Skeletal muscle satellite cell (primary cell): ENCODE data around the gene MYPN.

ENCODE experiments used
- H3K27me3 ChIP-seq: 2 replicates; pipeline ENCODE4 v1.7.0; 2013; ENCODE audit warnings: low read length; ENCODE audit not compliant: control insufficient read depth, insufficient read depth
- H3K36me3 ChIP-seq: 2 replicates; pipeline ENCODE4 v1.7.0; 2013; ENCODE audit warnings: mild to moderate bottlenecking, control low read depth, low read length; ENCODE audit not compliant: insufficient read depth
- H3K4me1 ChIP-seq: 2 replicates; pipeline ENCODE4 v1.7.0; 2013; ENCODE audit warnings: low read length; ENCODE audit not compliant: control insufficient read depth, insufficient read depth
- H3K4me2 ChIP-seq: 2 replicates; pipeline ENCODE4 v1.7.0; 2013; ENCODE audit warnings: mild to moderate bottlenecking, low read length
- H3K4me3 ChIP-seq: 2 replicates; pipeline ENCODE4 v1.7.0; 2013; ENCODE audit warnings: low read length
- H3K9ac ChIP-seq: 2 replicates; pipeline ENCODE4 v1.7.0; 2013; ENCODE audit warnings: mild to moderate bottlenecking, low read depth, low read length, moderate library complexity
- H3K9me3 ChIP-seq: replicated peaks from 2 replicates; pipeline ENCODE4 v1.7.0; 2013; ENCODE audit warnings: mild to moderate bottlenecking, control low read depth, low read length

Gene MYPN

DNA sequence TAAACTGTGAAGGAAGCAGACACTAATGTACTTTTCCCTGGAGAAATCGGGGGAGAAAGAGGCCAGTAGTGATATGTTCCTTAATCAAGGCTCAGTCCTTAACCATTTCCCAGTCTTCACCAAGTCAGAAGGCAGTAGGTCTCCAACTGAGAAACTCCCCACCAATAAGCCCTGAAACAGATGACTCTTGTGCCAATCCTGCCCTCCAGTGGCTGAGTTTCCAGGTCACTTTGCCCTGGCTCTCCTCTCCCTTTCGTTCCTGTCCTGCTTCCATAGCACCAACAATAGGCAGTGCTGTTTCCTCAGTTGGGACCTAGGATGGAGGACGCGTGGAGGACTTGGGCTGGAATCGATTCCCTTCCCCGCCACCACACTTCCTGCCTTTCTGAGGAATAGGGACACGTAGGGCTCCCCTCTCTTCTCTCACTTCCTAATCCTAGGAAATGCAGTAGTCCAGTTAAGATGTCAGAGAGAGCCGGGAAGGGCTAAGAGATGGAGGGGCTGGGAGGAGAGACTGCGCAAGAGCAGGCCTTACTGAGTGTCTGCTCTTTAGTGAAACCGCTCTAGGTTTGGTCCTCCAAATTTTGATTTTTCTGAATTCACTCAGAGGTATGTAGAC is 99.2 kb downstream of the MYPN start:
- no peak overlapping the region for H3K4me2 ChIP-seq
- H3K9ac ChIP-seq, result no peak overlapping the region
- no peaks in the 10 kb centered on the region for H3K4me1 ChIP-seq
- H3K9me3 ChIP-seq, result no peaks in the 10 kb centered on the region
- H3K27me3 ChIP-seq, result no peaks in the 10 kb centered on the region
- H3K36me3 ChIP-seq, result peaks cover 87% of the 10 kb centered on the region
- no peak overlapping the region for H3K4me3 ChIP-seq

DNA sequence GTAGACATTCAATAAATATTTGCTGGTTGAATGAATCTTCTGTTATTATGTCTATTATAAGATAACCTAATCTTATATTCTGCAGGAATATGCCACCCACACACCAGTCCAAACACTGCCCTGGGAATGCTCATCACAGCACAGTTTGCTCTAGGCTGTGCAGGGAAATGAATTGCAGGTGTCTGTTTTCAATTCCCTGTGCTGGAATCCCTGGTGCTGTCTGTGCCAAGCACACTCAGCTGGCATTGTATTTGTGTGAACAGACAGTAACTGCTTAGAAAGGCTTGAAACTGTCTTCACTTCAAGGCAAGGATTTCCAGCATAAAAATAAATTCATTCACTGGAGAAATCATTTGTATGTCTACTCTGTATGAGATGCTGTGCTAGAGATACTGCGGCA is 102.4 kb downstream of the MYPN start:
- no peaks in the 10 kb centered on the region for H3K4me1 ChIP-seq
- no peaks in the 10 kb centered on the region for H3K9me3 ChIP-seq
- no peak overlapping the region for H3K4me2 ChIP-seq
- H3K9ac ChIP-seq, result no peak overlapping the region
- H3K27me3 ChIP-seq, result no peaks in the 10 kb centered on the region
- H3K36me3 ChIP-seq, result peaks cover 85% of the 10 kb centered on the region
- H3K4me3 ChIP-seq, result no peak overlapping the region

DNA sequence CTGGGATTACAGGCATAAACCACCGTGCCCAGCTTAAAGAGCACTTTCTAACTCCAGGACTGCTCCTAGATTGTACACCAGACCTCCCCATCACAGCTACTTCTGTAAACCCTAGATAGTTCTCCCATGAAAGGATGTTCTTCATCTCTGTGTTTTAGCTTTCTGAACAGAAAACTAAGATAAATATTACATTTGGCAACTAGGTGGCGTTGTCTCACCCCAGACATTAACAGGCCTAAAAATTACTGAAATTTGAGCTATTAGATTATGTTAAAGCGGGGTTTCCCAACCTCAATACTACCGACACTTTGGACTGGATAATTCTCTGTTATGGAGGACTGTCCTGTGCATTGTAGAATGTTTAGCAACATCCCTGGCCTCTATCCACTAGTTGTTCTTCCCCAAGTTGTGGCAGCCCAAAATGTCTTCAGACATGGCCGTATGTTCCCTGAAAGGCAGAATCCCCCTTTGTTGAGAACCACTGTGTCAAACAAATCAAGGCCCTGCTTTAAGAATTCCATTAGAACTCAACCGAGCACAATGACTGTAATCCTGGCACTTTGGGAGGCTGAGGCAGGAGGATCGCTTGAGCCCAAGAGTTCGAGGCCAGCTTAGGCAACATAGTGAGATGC is 103.5 kb downstream of the MYPN start:
- Histone ChIP-seq H3K27me3 (no peaks in the 10 kb centered on the region), H3K36me3 (peaks cover 84% of the 10 kb centered on the region), H3K4me2 (no peak overlapping the region), H3K4me1 (no peaks in the 10 kb centered on the region), H3K4me3 (no peak overlapping the region), H3K9ac (no peak overlapping the region), H3K9me3 (no peaks in the 10 kb centered on the region)

DNA sequence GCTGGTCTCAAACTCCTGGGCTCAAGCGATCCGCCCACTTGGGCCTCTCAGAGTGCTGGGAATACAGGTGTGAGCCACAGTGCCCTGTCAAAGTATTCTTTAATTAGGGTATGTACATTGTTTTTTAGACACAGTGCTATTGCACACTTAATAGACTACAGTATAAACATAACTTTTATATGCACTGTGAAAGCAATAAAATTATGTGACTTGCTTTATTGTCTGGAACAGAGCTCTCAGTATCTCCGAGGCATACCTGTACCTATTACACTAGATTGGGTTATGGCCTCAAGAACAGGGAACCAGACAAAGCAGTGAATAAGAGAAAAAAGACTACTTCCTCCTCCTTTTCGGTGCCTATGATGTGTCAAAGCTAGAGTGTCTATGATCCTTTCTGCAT is 109.5 kb downstream of the MYPN start:
- no peaks in the 10 kb centered on the region for H3K4me1 ChIP-seq
- no peaks in the 10 kb centered on the region for H3K27me3 ChIP-seq
- H3K4me3 ChIP-seq, result no peak overlapping the region
- H3K4me2 ChIP-seq, result no peak overlapping the region
- H3K36me3 ChIP-seq, result peaks cover 47% of the 10 kb centered on the region
- H3K9ac ChIP-seq, result no peak overlapping the region
- H3K9me3 ChIP-seq, result no peaks in the 10 kb centered on the region

DNA sequence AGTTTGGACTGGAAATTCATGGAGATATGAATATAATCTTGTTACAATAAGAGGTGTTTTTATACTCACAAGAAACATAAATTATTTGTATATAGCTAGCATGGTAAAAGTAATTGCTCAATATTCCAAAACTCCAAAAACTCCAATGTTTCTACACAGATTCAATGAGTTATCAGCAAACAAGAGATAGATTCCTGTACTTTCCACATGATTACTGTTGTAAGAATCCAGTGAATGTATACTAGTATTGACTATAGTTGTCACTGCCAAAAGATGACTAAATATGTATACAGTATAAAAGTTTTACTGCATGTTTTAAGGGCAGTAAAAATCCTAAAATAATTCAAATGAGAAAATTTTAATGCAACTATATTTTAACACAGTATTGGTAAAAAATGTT is 111.9 kb downstream of the MYPN start:
- H3K9ac ChIP-seq, result no peak overlapping the region
- H3K9me3 ChIP-seq, result no peaks in the 10 kb centered on the region
- H3K4me2 ChIP-seq, result no peak overlapping the region
- H3K27me3 ChIP-seq, result no peaks in the 10 kb centered on the region
- H3K36me3 ChIP-seq, result peaks cover 27% of the 10 kb centered on the region
- H3K4me3 ChIP-seq, result no peak overlapping the region
- H3K4me1 ChIP-seq, result no peaks in the 10 kb centered on the region

DNA sequence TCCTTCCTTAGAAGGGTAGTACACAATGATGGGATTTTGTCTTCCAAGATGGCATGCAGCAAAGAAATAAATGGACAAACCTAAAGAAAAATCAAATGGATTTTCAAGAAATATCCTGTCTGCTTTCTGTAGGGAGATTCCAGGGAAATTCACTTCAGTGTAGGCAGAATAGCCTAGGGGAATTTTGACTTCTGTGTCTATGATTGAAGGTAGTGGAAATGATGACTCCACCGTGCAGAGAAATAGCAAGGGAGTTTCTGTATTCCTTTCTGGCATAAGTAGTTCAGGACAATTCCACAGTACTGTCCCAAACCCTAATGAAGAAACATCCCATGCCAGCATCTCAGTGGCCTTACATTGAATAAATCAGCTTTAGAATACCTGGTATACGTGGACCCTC is 113.1 kb downstream of the MYPN start:
- H3K4me2 ChIP-seq, result no peak overlapping the region
- H3K4me3 ChIP-seq, result no peak overlapping the region
- H3K27me3 ChIP-seq, result no peaks in the 10 kb centered on the region
- no peaks in the 10 kb centered on the region for H3K9me3 ChIP-seq
- peaks cover 18% of the 10 kb centered on the region for H3K36me3 ChIP-seq
- no peak overlapping the region for H3K9ac ChIP-seq
- H3K4me1 ChIP-seq, result no peaks in the 10 kb centered on the region

DNA sequence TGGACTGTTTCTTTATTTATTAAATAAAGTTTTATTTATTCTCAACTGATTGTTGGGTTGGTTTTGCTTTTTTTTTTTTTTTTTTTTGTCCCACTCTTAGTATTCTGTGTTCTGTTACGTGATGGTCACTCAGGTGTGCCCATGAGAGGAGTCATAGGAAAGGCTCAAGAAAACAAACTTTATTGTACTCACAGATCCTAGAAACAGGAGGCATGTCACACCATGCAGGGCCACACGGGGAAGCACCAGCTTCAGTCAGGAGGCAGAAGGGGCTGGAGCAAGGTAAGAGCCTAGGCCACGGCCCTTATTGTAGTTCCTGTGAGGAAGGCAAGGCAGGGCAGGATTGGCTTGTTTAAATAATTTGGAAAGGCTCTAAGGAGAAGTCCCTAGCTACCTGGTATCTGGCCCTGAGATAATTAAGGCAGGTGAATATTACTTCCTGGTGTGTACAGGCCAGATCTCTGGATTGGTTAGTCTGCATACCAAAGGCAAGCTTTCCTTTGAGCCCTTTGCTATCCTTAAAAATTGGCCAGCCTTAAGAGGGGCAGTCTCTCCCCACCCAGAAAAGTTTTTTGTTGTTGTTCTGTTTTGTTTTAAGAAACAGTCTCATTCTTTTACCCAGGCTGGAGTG is 114.4 kb downstream of the MYPN start:
- Histone ChIP-seq H3K4me3 (no peak overlapping the region), H3K9ac (no peak overlapping the region), H3K4me1 (no peaks in the 10 kb centered on the region), H3K27me3 (no peaks in the 10 kb centered on the region), H3K9me3 (no peaks in the 10 kb centered on the region), H3K36me3 (peaks cover 5% of the 10 kb centered on the region), H3K4me2 (no peak overlapping the region)

DNA sequence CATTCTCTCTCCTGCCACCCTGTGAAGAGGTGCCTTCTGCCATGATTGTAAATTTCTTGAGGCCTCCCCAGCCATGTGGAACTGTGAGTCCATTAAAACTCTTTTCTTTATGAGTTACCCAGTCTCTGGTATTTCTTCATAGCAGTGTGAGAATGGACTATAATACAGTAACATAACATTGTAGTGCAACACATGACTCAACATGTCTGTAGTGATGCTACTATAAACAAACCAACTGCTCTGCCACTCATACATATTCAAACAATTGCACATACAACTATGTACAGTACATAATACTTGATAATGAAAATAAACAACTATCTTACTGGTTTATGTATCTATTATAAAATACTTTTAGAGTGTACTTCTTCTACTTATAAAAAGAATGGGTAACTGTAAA is 115.5 kb downstream of the MYPN start:
- Histone ChIP-seq H3K4me3 (no peak overlapping the region), H3K4me2 (no peak overlapping the region), H3K27me3 (no peaks in the 10 kb centered on the region), H3K4me1 (no peaks in the 10 kb centered on the region), H3K36me3 (no peaks in the 10 kb centered on the region), H3K9me3 (no peaks in the 10 kb centered on the region), H3K9ac (no peak overlapping the region)

DNA sequence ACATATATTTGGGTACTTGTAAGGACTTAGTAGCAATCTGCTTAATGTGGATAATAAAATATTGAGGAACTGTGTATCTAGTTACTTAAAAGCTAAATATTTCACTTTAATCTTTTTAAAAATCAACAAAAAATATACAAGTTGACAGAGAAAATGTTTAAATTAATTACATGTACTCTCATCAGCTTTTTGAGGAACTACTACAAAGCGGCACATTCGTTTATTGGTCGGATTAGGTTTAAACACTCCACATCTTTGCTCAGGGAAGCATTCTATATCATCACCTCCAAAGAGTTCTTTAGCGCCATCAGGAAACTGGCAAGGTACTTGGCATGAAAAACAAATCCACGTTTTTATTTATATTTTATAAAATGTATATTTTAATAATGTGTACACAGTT is 121.0 kb downstream of the MYPN start:
- Histone ChIP-seq H3K4me2 (no peak overlapping the region), H3K36me3 (no peaks in the 10 kb centered on the region), H3K4me1 (peaks cover 11% of the 10 kb centered on the region), H3K27me3 (no peaks in the 10 kb centered on the region), H3K9ac (peak overlapping the region; percentile 79), H3K9me3 (no peaks in the 10 kb centered on the region), H3K4me3 (no peak overlapping the region)

DNA sequence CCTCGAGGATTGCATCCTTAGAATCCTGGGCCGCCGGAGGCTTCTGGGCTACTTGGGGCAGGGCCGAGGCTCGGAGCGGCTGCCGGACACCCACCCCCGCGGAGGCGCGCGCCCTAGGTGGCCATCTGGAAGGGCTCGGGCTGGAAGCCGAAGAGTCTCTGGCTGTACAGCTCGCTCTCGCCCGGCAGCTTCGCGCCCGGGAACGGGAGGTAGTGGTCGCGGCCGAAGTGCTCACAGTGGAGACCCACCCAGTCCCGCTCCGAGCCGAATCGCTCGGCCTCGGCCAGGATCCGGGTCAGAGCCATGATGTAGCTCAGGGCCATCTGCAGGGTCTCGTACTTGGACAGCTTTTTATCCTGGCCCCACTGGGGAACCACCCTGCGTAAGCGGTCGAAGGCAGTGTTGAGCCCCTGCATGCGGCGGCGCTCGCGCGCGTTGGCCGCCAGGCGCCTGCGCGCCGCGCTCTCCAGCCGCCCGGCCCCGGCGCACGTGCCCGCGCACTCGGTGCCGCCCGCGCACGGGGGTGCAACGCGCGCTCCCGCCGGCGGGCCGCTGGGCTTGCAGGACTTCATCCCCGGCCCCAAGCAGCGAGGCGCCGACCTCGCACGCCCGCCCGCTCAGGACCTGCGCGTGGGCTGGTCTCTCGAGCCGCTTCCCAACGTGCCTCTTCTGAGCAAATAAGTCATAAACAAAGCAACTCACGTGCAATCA is 122.0 kb downstream of the MYPN start:
- no peaks in the 10 kb centered on the region for H3K36me3 ChIP-seq
- H3K4me2 ChIP-seq, result peak overlapping the region; percentile 98
- peaks cover 11% of the 10 kb centered on the region for H3K4me1 ChIP-seq
- peak overlapping the region; percentile 74 for H3K4me3 ChIP-seq
- peak overlapping the region; percentile 79 for H3K9ac ChIP-seq
- no peaks in the 10 kb centered on the region for H3K27me3 ChIP-seq
- no peaks in the 10 kb centered on the region for H3K9me3 ChIP-seq

DNA sequence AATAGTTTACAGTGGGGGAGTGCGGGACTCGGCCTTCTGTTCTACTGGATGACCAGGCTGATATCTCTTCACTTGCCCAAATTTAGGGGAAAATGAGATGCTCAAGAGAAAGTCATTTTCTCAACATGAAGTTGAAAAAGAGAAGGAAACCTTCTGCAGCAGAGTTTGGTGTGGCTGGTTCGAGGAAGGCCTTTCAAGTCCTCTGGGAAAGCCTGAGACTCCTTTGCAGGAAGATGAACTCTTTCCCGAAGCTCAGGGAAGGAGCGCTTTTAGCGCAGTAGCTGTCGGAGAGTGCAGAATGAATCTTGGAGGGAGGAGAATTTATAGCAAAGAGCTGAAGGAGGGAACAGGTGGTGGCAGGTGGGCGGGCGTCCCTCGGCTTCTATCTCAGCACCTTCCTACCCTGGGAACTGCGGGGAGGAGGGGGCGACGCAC is 122.5 kb downstream of the MYPN start, which contains the start of gene ATOH7:
Gene ATOH7, minus strand, starts transcription at position 297 of the 435 bp plus-strand sequence. CDS start 436 bp downstream, outside the sequence.
- H3K27me3 ChIP-seq, result peaks cover 3% of the 10 kb centered on the region
- peak within 1 kb of the TSS; percentile 79 for H3K9ac ChIP-seq
- peak within 1 kb of the TSS; percentile 74 for H3K4me3 ChIP-seq

More for the DNA sequence above, 122.5 kb downstream of the MYPN start, which contains the start of gene ATOH7:
- Histone ChIP-seq H3K4me2 (peak within 1 kb of the TSS; percentile 98), H3K36me3 (no peaks in the 10 kb centered on the region), H3K4me1 (peaks cover 11% of the 10 kb centered on the region), H3K9me3 (no peaks in the 10 kb centered on the region)
